ENCODE data around the gene TAF11. TPM values are rescaled to one million over a fixed set of nuclear protein-coding genes. Genes with fewer than 3 reads are reported as not detected.

Gene TAF11
- total and polyA plus RNA-seq, 10 donors, result 19.1 to 56.3 (median 25.9) TPM

DNA sequence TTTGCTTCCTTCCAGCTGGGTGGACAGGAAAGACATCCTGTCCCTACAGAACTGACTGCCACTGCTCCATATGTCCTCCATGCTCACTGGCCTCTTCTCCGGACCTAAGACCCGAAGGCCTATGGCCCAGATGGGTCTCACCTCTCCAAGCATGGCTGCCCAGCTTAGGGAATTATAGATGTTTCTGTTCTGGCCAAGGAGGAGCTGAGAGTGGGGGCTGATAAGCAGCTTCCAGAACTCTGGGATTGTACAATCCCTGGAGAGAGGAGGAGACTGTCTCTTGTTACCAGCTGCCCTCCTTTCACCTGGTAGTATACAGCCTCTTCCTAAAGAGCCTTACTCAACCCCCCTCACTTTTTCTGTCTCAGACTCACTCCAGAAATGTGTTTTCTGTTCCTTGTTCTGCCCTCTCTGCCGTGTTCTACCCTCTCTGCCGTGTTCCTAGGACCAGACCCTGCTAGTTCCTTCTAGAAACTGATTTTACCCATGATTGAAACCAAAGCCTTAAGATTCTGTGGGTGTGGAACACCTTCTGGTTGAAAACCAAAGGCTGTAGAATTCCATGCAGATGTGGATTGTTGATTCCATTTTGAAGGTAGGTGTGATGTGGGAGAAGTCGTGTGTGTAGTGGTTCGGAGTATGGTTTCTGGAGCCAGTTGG, 29.9 kb upstream of the TAF11 start:
- peaks cover 0 to 9% (median 0%) of the 10 kb centered on the region in 6 donors for H3K36me3 ChIP-seq
- H3K27ac ChIP-seq, result peak overlapping the region in 4 of 8 donors; percentile 14 to 43 (median 24)
- H3K9me3 ChIP-seq, result no peaks in the 10 kb centered on the region
- intact Hi-C loops (cut with DNase I; ENCODE audit: low total_unique reads), result no loop called here
- DNase-seq, result no peak
- no peaks in the 10 kb centered on the region for H3K27me3 ChIP-seq (replicated peaks in 1 of 7)
- WGBS, 5 donors, result 83 to 93% (median 89%) methylated on average over 6 of the region's 6 CpGs
- no peak overlapping the region for H3K4me3 ChIP-seq
- H3K4me1 ChIP-seq, result peaks cover 8 to 42% (median 16%) of the 10 kb centered on the region in 6 donors
- TF ChIP-seq, protein P1, sequence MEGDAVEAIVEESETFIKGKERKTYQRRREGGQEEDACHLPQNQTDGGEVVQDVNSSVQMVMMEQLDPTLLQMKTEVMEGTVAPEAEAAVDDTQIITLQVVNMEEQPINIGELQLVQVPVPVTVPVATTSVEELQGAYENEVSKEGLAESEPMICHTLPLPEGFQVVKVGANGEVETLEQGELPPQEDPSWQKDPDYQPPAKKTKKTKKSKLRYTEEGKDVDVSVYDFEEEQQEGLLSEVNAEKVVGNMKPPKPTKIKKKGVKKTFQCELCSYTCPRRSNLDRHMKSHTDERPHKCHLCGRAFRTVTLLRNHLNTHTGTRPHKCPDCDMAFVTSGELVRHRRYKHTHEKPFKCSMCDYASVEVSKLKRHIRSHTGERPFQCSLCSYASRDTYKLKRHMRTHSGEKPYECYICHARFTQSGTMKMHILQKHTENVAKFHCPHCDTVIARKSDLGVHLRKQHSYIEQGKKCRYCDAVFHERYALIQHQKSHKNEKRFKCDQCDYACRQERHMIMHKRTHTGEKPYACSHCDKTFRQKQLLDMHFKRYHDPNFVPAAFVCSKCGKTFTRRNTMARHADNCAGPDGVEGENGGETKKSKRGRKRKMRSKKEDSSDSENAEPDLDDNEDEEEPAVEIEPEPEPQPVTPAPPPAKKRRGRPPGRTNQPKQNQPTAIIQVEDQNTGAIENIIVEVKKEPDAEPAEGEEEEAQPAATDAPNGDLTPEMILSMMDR (IDR thresholded peaks at IDR 0.05 in 8 of 11, conservative IDR thresholded peaks at IDR 0.05 in 3 of 11), result no peak
- TF ChIP-seq POLR2A (IDR thresholded peaks at IDR 0.05) (no peak), POLR2AphosphoS5 (IDR thresholded peaks at IDR 0.05) (no peak)

DNA sequence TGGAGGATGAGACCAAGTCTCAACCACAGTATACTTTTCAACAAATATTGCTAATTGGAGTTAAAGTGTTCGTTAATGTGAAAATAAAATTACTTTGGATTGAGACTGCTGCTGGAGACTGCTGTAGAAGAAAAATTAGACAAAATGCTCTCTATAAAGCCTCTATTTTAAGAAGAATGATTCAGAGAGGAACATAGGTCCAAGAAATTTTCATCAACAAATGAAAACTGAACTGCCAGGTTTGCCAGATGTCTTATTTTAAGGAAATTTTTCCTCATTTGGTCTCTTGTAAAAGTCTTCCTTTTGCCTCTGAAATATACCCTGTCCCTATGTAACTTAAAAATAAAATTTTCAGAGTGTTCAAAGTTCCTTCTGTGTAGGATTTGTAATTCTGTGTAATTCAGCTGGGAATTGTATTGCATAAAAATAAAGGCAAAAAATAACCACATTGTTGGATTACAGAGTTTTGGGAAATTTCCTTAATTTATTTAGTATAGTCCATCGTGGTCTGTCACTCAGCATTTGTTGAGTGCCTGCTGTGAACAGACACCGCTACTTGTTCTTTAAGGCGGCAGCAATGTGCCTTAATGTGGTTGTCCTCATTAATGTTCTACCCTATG, 28.6 kb upstream of the TAF11 start:
- H3K4me1 ChIP-seq, result peaks cover 19 to 55% (median 28%) of the 10 kb centered on the region in 6 donors
- TF ChIP-seq POLR2AphosphoS5 (IDR thresholded peaks at IDR 0.05), result no peak
- TF ChIP-seq, protein P1 (IDR thresholded peaks at IDR 0.05 in 8 of 11, conservative IDR thresholded peaks at IDR 0.05 in 3 of 11), result no peak
- no peak for TF ChIP-seq POLR2A (IDR thresholded peaks at IDR 0.05)
- no peak overlapping the region for H3K4me3 ChIP-seq
- H3K9me3 ChIP-seq, result no peaks in the 10 kb centered on the region
- intact Hi-C loops (cut with DNase I; ENCODE audit: low total_unique reads), result no loop called here
- no peaks in the 10 kb centered on the region for H3K27me3 ChIP-seq (replicated peaks in 1 of 7)
- WGBS, 5 donors, result 77 to 89% (median 86%) methylated on average over 4 of the region's 4 CpGs
- no peak for DNase-seq
- peak overlapping the region in 2 of 8 donors; percentile 4 to 43 for H3K27ac ChIP-seq
- H3K36me3 ChIP-seq, result peaks cover 0 to 9% (median 0%) of the 10 kb centered on the region in 6 donors

DNA sequence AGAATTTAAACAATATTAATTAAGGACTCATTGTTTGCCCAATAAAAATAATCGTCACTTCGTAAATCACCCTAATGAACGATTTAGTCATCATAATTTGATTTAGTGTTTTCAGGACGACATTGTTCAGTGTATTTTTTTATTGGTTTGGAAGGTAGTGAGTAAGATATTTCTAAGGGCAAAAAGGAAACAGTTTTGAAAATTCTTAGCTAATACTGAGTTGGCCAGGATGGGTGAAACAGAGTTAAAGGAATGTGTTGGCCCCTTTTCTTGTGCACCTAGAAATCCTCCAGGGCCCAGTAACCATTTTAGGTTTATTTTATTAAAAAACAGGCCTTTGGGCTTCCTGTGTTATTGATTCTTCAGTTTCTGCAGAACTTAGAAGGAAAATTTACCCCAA, 26.5 kb upstream of the TAF11 start:
- TF ChIP-seq, protein P1 (IDR thresholded peaks at IDR 0.05 in 8 of 11, conservative IDR thresholded peaks at IDR 0.05 in 3 of 11), result no peak
- TF ChIP-seq POLR2A (IDR thresholded peaks at IDR 0.05) (no peak), POLR2AphosphoS5 (IDR thresholded peaks at IDR 0.05) (no peak)
- DNase-seq, result no peak
- intact Hi-C loops (cut with DNase I; ENCODE audit: low total_unique reads), result no loop called here
- Histone ChIP-seq H3K4me3 (no peak overlapping the region), H3K36me3 (peaks cover 0 to 9% (median 0%) of the 10 kb centered on the region in 6 donors), H3K27me3 (replicated peaks in 1 of 7) (no peaks in the 10 kb centered on the region), H3K4me1 (peaks cover 19 to 66% (median 31%) of the 10 kb centered on the region in 6 donors), H3K9me3 (no peaks in the 10 kb centered on the region), H3K27ac (no peak overlapping the region)
- 91 to 97% (median 94%) methylated on average over 4 of the region's 4 CpGs for WGBS, 5 donors

Data from spleen (tissue), 11 donors.